WTC11 (cell line): ENCODE measurements around the gene ARSJ. TPM values are rescaled to one million over a fixed set of nuclear protein-coding genes. Genes with fewer than 3 reads are reported as not detected.

Experiments
- ATAC-seq: fragments of 200-7000 bp; cut with Tn5 transposase; 2 replicates; pipeline ENCODE4 v1.10.0; 2021; ENCODE audit warnings: mild to moderate bottlenecking, moderate library complexity
- CTCF ChIA-PET: fragments of 300-600 bp; sonication (Branson Sonifier 250); formaldehyde crosslinking; loops from one replicate; lab custom pipeline; 2021; ENCODE audit warnings: antibody characterized with exemption; lab: Charles Lee
- POLR2A ChIA-PET: fragments of 350-600 bp; sonication (Branson Sonifier 250); formaldehyde crosslinking; loops from one replicate; lab custom pipeline; 2021; ENCODE audit warnings: antibody characterized with exemption; lab: Charles Lee
- DNase-seq: peaks from one replicate; pipeline ENCODE4 v3.0.0; 2021; ENCODE audit warnings: low spot score
- H3K27ac Mint-ChIP-seq: 2 replicates; pipeline ENCODE4 v1.8.0; 2021; ENCODE audit warnings: mixed read lengths
- H3K27me3 Mint-ChIP-seq: 2 replicates; pipeline ENCODE4 v1.8.0; 2021; ENCODE audit warnings: low read depth, mild to moderate bottlenecking, moderate library complexity, mixed read lengths
- H3K36me3 Mint-ChIP-seq: 2 replicates; pipeline ENCODE4 v1.8.0; 2021; ENCODE audit warnings: mixed read lengths
- H3K4me1 Mint-ChIP-seq: 2 replicates; pipeline ENCODE4 v1.8.0; 2022; ENCODE audit warnings: mixed read lengths
- H3K4me3 Mint-ChIP-seq: 2 replicates; pipeline ENCODE4 v1.8.0; 2021; ENCODE audit warnings: mild to moderate bottlenecking, moderate library complexity, mixed read lengths
- H3K9me3 Mint-ChIP-seq: 2 replicates; pipeline ENCODE4 v1.8.0; 2021; ENCODE audit warnings: mixed read lengths
- ATF3 ChIP-seq: sonication (generic); formaldehyde crosslinking; conservative IDR thresholded peaks from 2 replicates; pipeline ENCODE4 v1.8.1; 2022; ENCODE audit warnings: mild to moderate bottlenecking, missing genetic modification reagents
- ELF4 ChIP-seq: sonication (generic); formaldehyde crosslinking; IDR thresholded peaks from 2 replicates; pipeline ENCODE4 v1.8.1; 2022; ENCODE audit warnings: low read depth, mild to moderate bottlenecking, moderate library complexity, missing genetic modification reagents
- ESRRA ChIP-seq: sonication (generic); formaldehyde crosslinking; IDR thresholded peaks from 2 replicates; pipeline ENCODE4 v1.8.1; 2022; ENCODE audit warnings: mild to moderate bottlenecking, missing genetic modification reagents, borderline replicate concordance
- GABPB1 ChIP-seq: sonication (generic); formaldehyde crosslinking; IDR thresholded peaks from 2 replicates; pipeline ENCODE4 v1.8.1; 2023; ENCODE audit warnings: mild to moderate bottlenecking, missing genetic modification reagents
- GRHL2 ChIP-seq: fragments of 250-450 bp; sonication (Bioruptor Pico); IDR thresholded peaks from 2 replicates; pipeline ENCODE4 v1.8.0; 2022; ENCODE audit warnings: mild to moderate bottlenecking, moderate library complexity; ENCODE audit not compliant: insufficient replicate concordance, severe bottlenecking
- JAZF1 ChIP-seq: fragments of 250-450 bp; sonication (Bioruptor Pico); IDR thresholded peaks from 2 replicates; pipeline ENCODE4 v1.9.0; 2021; ENCODE audit warnings: moderate library complexity, mild to moderate bottlenecking, inconsistent platforms
- MLX ChIP-seq: sonication (generic); formaldehyde crosslinking; IDR thresholded peaks from 2 replicates; pipeline ENCODE4 v1.8.1; 2023; ENCODE audit warnings: mild to moderate bottlenecking, missing genetic modification reagents, moderate library complexity
- PRRX2 ChIP-seq: fragments of 250-450 bp; sonication (Bioruptor Pico); IDR thresholded peaks from 2 replicates; pipeline ENCODE4 v1.8.0; 2021; ENCODE audit warnings: mild to moderate bottlenecking
- SOX15 ChIP-seq: fragments of 250-450 bp; sonication (Bioruptor Pico); IDR thresholded peaks from 2 replicates; pipeline ENCODE4 v1.9.0; 2021; ENCODE audit warnings: mild to moderate bottlenecking
- TCF7 ChIP-seq: sonication (generic); formaldehyde crosslinking; IDR thresholded peaks from 2 replicates; pipeline ENCODE4 v1.8.0; 2022; ENCODE audit warnings: mild to moderate bottlenecking, low read depth, missing genetic modification reagents, moderate library complexity
- TEAD4 ChIP-seq: sonication (generic); formaldehyde crosslinking; IDR thresholded peaks from 2 replicates; pipeline ENCODE4 v1.8.0; 2022; ENCODE audit warnings: mild to moderate bottlenecking, missing genetic modification reagents
- ZMAT4 ChIP-seq: fragments of 250-450 bp; sonication (Bioruptor Pico); IDR thresholded peaks from 2 replicates; pipeline ENCODE4 v1.9.0; 2021; ENCODE audit warnings: mild to moderate bottlenecking
- ZNF232 ChIP-seq: sonication (generic); formaldehyde crosslinking; IDR thresholded peaks from 2 replicates; pipeline ENCODE4 v1.8.0; 2022; ENCODE audit warnings: mild to moderate bottlenecking, missing genetic modification reagents
- ZNF317 ChIP-seq: sonication (generic); formaldehyde crosslinking; IDR thresholded peaks from 2 replicates; pipeline ENCODE4 v1.8.1; 2023; ENCODE audit warnings: low read depth, mild to moderate bottlenecking, moderate library complexity, missing genetic modification reagents, borderline replicate concordance
- total RNA-seq: library from RNA; stranded (reverse); gene quantifications from 3 replicates; pipeline ENCODE4 v1.2.3, GENCODE V29; 2021
- TF ChIP-seq, protein P1 (sequence below): sonication (generic); formaldehyde crosslinking; IDR thresholded peaks from 2 replicates; pipeline ENCODE4 v1.8.1; 2022; ENCODE audit warnings: missing genetic modification reagents, borderline replicate concordance
- TF ChIP-seq, protein P2 (sequence below): sonication (generic); formaldehyde crosslinking; IDR thresholded peaks from 2 replicates; pipeline ENCODE4 v1.8.0; 2023; ENCODE audit warnings: mild to moderate bottlenecking, missing genetic modification reagents
- TF ChIP-seq, protein P3 (sequence below): sonication (generic); formaldehyde crosslinking; IDR thresholded peaks from 2 replicates; pipeline ENCODE4 v1.8.1; 2023; ENCODE audit warnings: mild to moderate bottlenecking, moderate library complexity, missing genetic modification reagents
- TF ChIP-seq, protein P4 (sequence below): sonication (generic); formaldehyde crosslinking; IDR thresholded peaks from 2 replicates; pipeline ENCODE4 v1.8.0; 2022; ENCODE audit warnings: mild to moderate bottlenecking, missing genetic modification reagents
- TF ChIP-seq, protein P5 (sequence below): sonication (generic); formaldehyde crosslinking; IDR thresholded peaks from 2 replicates; pipeline ENCODE4 v1.8.1; 2022; ENCODE audit warnings: low read depth, missing genetic modification reagents, borderline replicate concordance

Gene ARSJ
- total RNA-seq, 1 experiment from 2014 or later, result 6.6 TPM

- Mint-ChIP-seq H3K4me1 (peaks cover 54% of the 10 kb centered on the region), H3K27ac (peak overlapping the region; percentile 62), H3K27me3 (no peaks in the 10 kb centered on the region), H3K4me3 (no peak overlapping the region), H3K36me3 (peaks cover 4% of the 10 kb centered on the region), H3K9me3 (peaks cover 12% of the 10 kb centered on the region)
- DNase-seq (no peak), ATAC-seq (peak; percentile 86)
- TF ChIP-seq ZNF232 (no peak), ATF3 (CRISPR knock-in tag) (no peak), TEAD4 (CRISPR knock-in tag) (no peak), ESRRA (no peak), ZMAT4 (CRISPR knock-in tag) (no peak), SOX15 (CRISPR knock-in tag) (no peak), MLX (CRISPR knock-in tag) (no peak), GABPB1 (CRISPR knock-in tag) (no peak), GRHL2 (no peak), PRRX2 (no peak), ZNF317 (CRISPR knock-in tag) (no peak), JAZF1 (CRISPR knock-in tag) (no peak), TCF7 (no peak), ELF4 (no peak)
- TF ChIP-seq, protein P1, sequence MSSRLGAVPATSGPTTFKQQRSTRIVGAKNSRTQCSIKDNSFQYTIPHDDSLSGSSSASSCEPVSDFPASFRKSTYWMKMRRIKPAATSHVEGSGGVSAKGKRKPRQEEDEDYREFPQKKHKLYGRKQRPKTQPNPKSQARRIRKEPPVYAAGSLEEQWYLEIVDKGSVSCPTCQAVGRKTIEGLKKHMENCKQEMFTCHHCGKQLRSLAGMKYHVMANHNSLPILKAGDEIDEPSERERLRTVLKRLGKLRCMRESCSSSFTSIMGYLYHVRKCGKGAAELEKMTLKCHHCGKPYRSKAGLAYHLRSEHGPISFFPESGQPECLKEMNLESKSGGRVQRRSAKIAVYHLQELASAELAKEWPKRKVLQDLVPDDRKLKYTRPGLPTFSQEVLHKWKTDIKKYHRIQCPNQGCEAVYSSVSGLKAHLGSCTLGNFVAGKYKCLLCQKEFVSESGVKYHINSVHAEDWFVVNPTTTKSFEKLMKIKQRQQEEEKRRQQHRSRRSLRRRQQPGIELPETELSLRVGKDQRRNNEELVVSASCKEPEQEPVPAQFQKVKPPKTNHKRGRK (CRISPR knock-in tag), result no peak
- TF ChIP-seq, protein P2, sequence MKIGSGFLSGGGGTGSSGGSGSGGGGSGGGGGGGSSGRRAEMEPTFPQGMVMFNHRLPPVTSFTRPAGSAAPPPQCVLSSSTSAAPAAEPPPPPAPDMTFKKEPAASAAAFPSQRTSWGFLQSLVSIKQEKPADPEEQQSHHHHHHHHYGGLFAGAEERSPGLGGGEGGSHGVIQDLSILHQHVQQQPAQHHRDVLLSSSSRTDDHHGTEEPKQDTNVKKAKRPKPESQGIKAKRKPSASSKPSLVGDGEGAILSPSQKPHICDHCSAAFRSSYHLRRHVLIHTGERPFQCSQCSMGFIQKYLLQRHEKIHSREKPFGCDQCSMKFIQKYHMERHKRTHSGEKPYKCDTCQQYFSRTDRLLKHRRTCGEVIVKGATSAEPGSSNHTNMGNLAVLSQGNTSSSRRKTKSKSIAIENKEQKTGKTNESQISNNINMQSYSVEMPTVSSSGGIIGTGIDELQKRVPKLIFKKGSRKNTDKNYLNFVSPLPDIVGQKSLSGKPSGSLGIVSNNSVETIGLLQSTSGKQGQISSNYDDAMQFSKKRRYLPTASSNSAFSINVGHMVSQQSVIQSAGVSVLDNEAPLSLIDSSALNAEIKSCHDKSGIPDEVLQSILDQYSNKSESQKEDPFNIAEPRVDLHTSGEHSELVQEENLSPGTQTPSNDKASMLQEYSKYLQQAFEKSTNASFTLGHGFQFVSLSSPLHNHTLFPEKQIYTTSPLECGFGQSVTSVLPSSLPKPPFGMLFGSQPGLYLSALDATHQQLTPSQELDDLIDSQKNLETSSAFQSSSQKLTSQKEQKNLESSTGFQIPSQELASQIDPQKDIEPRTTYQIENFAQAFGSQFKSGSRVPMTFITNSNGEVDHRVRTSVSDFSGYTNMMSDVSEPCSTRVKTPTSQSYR (CRISPR knock-in tag), result no peak
- TF ChIP-seq, protein P3, sequence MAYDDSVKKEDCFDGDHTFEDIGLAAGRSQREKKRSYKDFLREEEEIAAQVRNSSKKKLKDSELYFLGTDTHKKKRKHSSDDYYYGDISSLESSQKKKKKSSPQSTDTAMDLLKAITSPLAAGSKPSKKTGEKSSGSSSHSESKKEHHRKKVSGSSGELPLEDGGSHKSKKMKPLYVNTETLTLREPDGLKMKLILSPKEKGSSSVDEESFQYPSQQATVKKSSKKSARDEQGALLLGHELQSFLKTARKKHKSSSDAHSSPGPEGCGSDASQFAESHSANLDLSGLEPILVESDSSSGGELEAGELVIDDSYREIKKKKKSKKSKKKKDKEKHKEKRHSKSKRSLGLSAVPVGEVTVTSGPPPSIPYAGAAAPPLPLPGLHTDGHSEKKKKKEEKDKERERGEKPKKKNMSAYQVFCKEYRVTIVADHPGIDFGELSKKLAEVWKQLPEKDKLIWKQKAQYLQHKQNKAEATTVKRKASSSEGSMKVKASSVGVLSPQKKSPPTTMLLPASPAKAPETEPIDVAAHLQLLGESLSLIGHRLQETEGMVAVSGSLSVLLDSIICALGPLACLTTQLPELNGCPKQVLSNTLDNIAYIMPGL (CRISPR knock-in tag), result no peak
- TF ChIP-seq, protein P4, sequence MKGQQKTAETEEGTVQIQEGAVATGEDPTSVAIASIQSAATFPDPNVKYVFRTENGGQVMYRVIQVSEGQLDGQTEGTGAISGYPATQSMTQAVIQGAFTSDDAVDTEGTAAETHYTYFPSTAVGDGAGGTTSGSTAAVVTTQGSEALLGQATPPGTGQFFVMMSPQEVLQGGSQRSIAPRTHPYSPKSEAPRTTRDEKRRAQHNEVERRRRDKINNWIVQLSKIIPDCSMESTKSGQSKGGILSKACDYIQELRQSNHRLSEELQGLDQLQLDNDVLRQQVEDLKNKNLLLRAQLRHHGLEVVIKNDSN (CRISPR knock-in tag), result no peak
- TF ChIP-seq, protein P5, sequence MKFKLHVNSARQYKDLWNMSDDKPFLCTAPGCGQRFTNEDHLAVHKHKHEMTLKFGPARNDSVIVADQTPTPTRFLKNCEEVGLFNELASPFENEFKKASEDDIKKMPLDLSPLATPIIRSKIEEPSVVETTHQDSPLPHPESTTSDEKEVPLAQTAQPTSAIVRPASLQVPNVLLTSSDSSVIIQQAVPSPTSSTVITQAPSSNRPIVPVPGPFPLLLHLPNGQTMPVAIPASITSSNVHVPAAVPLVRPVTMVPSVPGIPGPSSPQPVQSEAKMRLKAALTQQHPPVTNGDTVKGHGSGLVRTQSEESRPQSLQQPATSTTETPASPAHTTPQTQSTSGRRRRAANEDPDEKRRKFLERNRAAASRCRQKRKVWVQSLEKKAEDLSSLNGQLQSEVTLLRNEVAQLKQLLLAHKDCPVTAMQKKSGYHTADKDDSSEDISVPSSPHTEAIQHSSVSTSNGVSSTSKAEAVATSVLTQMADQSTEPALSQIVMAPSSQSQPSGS, result no peak
- POLR2A ChIA-PET, result no interaction called here
- CTCF ChIA-PET, result no interaction called here
Measured at GRCh38 chr4:113871080-113871479, 108.4 kb downstream of the ARSJ start.
